Activated CD8-positive, alpha-beta memory T cell treated with anti-CD3 and anti-CD28 coated beads, Interleukin-2, amount 50 U/mL, for 1 hour (primary cell): ENCODE results near the gene BCR.
A peak's percentile ranks its signal among the peaks of the same experiment; 100 is the strongest.

Source experiments
- DNase-seq: peaks from one replicate; pipeline ENCODE4 v3.0.0-alpha.2; 2020; ENCODE audit errors: extremely low read depth

The BCR gene

DNA sequence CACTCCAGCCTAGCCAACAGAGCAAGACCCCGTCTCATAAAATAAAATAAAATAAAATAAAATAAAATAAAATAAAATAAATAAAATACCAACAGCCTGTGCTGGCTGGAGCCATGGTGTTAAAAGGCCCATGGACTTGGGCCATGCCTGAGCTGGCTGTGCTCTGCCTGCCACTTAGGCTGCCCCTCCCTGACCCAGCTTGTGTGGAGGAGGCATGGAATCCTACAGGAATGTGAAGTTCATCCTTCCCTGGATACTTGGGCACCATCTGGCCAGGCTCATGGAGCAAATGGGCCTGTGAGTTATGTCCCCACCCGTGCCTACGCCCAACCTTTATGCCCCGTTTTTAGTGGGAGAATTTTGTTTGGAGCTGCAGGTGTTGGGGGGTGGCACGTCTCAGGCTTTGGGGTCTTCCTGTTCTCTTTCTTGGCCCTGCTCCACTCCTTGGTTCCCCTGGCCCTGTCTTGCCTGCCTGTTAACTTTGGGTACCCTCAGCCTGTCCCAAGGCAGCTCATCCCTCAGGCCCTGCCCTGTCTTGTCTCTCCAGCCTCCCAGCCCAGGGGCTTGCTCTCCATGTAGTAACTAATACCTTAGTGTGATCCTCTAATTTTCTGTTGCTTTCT is 51.3 kb downstream of the BCR start:
- DNase-seq = no peak

DNA sequence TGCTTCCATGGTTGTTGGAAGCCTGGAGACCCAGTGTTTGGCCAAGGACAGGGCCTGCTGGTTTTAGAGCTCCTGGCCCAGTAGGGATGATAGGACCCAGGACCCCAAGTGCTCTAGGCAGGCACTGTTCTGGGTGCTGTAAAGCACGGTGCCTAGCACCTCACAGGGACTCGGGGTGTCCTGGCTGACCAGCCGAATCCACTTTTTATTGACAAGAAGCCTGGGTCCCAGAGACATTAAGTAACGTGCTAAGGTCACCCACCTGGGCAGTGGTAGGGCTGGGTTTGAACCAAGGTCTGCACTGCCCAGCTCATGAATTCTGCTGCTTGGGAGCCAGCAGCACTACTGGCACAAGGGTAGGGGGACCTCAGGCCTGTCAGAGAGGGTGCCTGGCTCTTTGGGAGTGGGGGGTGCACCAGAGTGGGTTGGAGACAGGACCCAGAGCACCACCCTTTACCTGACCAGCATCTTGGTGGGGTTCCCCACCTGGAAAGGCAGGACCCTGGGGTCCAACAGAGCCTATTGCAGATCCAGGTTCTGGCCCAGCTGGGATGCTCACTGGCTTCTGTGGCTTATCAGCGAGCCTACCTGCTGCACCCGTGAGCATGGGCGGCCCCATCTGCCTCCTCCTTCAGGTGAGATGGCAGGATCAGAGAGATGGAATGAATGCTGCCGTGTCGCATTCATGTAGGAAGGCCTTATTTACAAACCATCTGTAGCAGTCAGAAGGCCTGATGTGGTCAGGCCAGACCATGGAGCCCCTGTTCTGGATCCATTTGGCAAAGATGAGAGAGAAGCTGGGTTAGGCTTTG is 52.0 kb downstream of the BCR start:
- no peak for DNase-seq

DNA sequence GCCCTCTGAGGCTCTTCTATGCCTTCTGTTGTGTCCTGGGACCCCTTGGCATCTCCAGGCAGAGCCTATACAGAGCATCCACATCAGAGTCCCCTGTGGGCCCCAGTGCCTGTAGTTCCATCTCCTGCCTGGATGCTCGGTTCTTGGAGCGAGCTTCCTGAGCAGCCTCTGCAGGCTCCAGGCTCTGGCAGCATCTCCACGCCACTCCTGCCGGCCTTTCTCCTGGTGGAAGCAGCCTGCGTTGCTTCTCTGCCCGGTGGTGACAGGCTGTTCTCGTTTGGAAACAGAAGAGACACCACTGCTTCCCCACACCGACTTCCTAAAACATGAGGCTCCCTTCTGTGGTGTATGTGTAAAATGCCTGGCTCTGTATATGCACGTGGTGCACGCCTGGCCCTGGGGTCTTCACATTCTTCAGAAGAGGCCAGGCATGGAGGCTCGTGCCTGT is 52.8 kb downstream of the BCR start:
- no peak for DNase-seq

DNA sequence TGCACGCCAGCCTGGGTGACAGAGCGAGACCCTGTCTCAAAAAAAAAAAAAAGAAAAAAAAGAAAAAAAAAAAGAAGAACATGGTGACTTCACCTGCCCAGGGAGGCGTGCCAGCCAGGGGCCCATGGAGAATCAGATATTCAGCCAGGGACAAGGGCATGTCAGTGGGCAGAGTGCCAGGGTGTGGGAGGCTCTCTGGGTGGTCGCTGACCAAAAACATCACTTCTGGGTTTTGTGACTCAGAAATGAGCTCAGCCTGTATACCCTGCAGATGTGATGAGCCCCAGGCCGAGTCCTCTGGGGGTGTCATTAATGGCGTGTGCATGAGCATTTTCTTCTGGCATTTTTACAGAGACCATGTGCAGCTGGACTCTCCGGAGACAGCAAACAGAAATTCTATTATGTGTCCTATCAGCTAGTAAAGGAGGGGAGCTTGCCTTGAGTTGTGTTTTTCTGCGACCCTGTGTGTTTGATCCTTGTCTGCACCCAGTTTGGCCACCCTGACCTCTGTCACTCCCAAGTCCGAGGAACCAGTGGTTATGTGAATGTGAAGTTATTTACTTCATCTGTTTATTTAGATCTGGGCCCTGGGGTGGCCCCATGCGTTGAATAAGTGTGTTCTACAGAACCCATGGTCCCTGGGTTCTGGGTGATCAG is 53.6 kb downstream of the BCR start:
- DNase-seq = no peak

DNA sequence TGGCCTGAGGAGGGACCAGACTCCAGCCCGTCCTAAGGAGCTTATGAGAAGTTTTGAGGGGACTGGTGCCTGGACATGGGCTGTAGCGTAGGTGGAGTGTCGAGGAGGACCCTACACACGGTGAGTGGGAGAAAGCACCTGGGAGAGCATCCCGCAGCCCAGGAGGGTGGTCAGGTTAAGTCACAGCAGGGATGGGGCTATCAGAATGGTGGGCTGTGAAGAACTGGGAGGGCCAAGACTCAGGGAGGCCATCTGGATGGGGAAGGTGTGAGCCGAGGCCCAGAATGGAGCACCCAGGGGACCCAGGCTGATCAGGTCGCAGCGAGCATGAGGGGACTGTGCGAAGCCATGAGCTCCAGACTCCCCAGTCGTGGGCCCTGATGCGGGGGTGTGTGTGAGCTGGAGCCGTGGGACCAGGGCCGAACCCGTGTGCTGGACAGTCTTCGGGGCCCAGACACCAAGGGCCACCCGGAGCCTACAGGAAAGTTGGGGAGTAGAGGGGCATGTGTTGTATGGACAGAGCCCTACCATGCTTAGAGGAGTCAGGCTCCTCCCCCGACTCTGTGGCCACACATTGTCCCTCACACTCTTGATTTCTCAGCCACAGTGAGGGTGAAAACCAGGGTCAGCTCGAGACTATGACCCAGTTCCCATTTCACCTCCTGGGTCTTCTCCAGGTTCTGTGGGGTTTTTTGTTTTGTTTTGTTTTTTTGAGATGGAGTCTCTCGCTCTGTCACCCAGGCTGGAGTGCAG is 54.3 kb downstream of the BCR start:
- DNase-seq = no peak

DNA sequence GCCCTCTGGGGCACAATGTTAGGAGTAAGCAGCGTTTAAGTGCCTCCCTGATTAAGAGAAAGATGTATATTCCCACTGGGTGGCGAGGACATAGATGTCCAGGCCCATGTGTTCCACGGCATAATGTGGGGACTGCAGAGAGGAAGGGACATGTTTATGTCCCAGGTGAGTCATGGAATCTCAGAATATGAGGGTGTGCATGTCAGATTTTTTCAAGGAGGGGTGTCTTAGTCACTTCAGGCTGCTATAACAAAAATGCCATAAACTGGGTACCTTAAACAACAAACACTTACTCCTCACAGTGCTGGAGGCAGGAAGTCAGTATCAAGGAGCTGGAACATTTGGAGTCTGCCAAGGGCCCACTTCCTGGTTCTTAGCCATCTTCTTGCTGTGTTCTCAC is 55.1 kb downstream of the BCR start:
- DNase-seq = no peak

DNA sequence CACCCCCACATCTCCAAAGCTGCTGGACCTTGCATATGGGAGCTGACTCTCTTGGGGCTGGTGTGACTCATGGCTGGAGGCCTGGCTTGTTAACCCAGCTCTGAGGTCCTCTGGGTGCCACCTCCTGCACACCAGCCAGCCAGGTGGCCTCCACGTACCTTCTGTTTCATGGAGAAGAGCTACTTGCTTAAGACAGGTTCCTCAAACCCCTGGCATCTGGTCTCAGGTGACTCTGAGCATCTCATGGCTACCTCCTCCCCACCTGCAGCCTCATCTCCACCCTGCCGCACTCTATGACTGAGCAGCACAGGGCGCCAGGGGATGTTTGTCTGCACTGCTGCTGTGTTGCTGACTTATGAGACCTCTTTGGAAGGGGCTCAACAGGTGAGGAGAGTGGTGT is 55.7 kb downstream of the BCR start:
- no peak for DNase-seq

DNA sequence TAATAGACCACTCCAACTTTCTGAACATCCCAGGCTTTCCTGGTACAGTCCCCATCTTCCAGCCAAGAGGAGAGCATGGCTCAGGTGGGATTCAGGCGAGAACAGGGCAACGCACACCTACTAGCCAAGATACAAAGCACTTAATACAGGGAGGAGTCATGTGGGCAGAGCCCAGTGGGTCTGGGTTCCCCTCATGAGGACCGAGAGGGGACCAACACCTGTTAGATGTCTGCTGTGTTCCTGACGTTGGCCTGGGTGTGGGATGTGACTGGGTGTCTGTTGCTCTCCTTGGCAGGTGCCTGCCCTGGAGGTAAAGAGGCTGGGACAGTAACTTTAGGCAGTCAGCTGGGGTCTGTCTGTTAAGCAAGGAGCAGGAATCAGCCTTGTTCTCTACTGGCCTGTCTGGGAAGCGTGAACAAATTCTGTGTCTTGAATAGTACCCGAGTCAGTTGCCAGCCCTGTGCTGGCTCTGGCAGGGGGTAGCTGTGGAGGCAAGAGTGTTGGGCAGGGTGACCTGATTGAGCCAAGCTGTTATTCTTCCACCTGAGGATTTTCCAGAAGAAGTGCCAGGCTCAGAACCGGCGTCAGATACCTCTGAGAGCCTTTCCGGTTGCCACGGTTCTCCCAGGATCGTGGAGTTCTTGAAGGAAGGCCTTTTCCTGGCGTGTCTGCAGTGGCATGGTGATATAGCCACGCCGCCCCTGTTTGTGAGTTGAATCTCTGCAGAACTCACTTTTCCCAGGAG is 56.3 kb downstream of the BCR start:
- no peak for DNase-seq

DNA sequence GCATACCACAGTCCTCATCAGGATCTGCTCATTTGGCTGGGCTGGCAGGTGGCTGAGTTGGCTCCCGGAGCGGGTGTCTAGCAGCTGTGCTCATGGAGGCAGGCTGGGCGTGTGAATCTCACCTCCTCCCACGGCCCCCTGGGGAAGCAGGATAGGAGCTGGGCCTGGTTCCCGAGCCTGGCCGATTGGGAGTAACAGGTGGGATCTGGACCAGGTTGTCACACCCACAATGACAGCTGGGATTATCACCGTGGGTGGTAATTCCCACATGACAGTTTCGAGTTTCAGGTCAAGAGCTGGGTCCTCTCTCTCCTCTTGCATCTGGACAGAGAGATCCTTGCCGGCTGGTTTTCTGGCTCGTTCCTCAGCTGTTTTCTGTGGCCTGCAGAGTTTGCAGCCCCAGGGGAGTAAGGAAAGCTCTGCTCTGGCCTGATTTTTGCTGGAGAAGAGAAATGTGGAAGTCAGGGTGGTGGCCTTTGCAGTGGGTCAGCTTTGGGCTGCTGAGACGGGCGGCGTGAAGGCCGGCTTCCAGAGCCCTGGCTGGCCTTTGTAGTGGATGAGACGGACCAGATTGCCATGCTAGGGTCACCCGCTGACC is 57.0 kb downstream of the BCR start:
- no peak for DNase-seq

DNA sequence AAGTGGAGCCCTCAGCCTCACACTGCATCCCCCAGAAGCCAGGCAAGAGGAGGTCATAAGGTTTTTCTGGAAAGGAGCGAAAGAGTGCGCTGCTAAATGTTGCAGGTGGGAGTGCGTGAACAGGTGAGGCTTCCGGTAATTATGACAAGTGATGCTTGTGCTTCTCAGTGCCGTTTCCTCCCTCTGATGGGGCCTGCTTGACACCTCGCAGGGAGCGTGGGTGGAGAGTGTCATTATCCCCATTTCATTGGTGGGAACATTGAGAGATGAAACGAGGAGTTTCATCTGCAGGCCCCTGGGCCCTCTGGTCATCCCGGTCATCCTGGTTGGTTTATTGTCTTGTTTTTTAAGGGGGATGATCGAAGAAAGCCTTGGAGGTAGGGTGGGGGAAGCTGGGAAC is 57.5 kb downstream of the BCR start:
- DNase-seq = no peak

DNA sequence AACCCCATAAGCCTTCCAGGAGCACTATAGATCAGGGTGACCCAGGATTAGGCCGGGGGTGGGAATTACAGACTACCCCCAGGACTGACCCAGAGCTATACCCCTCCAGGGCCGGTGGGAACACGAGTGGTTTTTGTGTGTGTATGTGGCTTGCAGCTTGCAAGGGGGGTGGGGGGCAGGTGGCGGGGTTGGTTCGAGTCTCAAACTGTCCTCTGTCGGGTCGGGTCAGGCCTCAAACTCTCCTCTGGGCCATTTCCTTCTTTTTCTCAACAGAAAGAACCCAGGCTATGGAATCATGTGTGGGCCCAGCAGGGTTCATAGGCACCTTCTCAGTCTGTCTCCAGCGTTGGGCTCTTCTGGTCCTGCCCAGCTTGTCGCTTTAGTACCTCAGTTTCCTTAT is 58.4 kb downstream of the BCR start:
- no peak for DNase-seq

DNA sequence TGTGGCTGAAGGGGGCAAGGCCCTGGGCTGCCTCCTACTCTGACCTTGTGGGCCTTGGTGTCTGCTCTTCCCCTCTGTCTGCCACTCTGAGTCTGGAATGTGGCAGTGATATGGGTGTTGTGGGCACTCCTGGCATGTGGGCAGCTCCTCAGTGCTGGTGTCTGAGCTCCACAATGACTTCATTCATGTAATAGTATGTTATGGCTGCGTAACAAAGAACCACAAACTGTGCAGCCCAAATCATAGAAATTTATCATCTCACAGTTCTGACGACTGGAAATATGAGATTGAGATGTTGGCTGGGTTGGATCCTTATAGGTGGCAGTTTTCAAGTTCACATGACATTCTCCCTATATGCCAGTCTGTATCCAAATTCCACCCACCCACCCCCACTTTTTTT is 59.1 kb downstream of the BCR start:
- no peak for DNase-seq

DNA sequence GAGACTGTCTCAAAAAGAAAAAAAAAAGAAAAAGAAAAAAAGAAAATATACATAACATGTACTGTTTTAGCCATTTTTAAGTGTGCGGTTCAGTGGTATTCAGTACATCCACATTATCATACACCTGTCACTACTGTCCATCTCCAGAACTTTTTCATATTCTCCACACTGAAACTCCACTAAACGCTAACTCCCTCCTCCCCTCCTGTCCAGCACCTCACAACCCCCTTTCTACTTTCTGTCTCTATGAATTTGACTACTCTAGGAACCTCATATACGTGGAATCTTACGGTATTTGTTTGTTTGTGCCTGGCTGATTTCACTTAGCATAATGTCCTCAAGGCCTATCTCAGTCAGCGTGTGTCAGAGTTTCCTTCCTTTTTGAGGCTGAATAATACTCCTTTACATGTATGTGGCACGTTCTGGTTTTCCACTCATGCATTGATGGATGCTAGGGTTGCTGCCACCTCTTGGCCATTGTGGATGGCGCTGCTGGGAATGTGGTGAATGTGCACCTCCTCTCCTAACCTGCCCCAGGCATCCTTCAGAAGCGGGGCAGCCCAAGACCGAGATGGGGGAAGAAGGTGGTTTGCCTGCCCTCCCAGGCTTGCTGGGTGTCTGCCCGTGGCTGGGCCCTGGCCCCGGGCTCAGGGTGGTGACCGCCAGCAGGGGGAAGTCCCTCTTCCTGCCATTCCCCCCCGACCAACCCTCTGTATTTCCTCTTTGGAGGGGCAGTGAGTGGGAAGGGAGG is 60.5 kb downstream of the BCR start:
- no peak for DNase-seq

DNA sequence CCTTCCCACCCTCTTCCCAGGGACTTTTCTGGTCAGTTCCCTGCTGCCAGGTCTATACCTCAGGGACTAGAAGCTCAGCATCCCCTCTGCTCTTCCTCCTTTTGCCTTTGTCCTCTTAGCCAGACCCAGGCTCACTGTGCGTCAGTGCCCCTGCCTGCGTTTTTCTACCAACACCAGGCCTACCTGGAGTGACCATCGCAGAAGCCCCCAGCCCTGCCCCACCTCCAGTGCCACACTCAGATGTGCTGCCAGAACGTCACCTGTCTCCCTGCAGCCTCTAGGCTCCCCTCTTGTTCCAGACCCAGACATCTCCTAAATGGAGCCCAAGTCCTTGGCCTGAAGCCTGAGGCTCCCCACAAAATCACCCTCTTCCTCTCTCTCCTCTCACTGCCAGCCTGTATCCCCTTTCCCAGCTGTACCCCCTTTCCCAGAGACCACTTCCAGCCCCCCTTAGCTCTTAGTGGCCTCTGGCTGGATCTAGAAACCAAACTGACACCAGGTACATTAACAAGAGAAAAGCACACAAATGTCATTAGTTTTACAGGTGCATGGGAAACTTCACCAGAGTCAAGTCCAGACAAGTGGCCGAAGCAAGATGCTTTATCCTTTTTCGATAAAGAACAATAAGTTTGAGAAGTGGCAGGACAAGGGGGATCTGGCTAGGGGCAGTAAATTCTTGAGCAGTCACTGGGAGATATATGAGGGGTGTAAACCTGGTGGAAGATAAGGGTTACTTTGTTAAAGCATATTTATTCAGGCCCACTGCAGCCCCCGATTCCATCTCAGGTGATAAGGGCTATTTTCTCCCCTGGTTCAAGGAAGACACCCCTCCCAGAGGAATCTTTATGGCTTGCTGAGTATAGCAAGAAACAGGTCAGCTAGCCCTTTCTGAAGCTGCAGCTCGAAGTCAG is 61.5 kb downstream of the BCR start:
- DNase-seq = no peak

DNA sequence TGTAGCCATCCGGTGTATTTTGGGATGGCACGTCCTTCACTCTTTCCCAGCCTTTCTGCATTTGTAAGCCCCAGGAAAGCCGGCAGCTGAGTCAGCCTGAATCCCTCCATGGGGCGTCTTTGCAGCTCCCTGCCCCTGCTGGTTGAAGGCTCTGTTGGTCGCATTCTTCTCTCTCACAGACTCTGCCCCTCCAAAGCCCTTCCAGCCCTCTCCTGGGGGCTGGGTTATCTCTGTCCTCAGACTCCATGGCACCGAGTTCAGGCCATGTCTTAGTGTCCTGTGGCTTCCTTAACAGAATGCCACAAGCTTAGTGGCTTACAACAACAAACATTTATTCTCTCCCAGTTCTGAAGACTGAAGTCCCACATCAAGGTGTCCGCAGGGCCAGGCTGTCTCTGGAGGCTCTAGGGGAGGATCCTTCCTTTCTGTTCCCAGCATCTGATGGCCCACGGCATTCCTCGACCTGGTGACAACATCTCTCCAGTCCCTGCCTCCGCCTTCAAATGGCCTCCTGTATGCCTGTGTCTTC is 62.2 kb downstream of the BCR start:
- DNase-seq = no peak

DNA sequence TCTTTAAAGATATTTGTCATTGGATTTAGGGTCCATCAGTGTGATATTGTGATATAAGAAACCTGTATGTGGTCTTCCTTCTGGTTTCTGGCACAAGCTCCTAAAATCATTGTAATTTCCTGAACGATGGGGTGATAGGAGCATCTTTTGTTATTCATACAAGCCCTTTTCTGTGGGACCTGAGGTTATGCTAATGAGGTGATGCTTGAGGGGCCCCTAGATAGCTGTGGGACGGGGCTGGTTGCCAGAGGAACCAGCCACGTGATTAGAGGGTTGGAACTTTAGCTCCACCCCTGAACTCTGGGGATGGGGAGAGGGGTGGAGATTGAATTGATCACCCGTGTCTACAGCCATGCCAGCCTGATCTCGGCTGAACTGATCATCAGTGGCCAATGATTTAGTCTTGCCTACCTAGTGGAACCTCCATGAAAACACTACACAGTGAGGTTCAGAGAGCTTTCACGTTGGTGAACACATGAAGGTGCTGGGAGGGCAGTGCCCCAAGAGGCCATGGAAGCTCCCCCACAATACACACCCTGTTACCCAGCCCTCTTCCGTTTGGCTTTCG is 62.8 kb downstream of the BCR start:
- peak; percentile 47 for DNase-seq

DNA sequence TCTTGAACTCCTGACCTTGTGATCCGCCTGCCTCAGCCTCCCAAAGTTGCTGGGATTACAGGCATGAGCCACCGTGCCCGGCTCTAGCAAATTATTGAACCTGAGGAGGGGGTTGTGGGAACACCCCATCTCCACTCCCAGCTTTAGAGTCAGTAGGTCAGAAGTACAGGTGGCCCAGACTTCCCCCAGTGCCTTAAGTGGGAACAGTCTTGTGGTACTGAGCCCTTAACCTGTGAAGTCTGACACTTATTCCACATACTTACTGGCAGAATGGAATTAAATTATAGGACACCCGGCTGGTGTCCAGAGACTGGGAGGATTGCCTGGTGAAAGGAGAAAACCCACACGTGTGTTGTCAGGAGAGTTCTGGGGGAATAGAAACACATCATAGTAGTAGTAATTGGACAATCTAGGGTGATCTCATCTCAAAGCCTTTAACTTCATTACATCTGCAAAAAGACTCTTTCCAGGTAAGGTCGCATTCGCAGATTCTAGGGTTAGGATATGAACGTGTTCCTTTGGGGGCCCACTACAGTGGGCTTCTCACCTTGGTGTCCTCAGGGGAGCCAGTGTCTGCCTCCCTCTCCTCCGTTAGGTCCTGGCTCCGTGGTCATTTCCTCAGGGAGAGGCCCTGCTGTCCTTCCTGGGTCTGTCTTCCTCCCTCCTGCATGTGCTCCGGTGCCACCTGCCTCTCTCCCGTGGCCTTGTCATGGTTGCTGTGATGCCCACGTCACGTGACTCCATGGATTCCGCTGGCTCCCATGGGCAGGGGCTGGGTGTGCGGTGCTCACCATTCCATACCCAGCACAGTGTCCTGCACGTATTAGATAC is 63.8 kb downstream of the BCR start:
- no peak for DNase-seq

DNA sequence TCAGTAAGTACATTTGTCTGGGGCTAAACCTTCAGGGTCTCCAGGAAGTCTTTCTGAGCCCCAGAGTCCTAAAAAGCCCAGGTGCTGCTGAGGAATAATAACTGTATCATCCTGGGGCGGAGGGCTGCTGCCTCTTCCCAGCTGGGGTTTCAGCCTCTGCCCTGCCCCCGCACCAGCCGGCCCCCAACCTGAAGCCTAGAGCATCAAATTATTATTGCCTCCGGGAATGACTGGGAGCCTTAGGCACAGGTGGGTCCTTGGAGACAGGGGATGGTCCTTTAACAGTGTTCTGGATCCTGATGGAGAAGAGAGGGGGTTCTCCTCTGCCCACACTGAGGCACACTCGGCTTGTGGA is 64.4 kb downstream of the BCR start:
- no peak for DNase-seq
